ENCODE measurements around the gene HDHD5. TPM values are rescaled to one million over a fixed set of nuclear protein-coding genes. Genes with fewer than 3 reads are reported as not detected.

Gene HDHD5
- total RNA-seq, 2 experiments from 2014 or later, result 11.0 to 11.6 TPM

- H3K4me3 Mint-ChIP-seq, result peak overlapping the region; percentile 54
- Histone ChIP-seq H3K9me3 (ENCODE audit: control insufficient read depth in 1 of 2, insufficient read depth in 1 of 2, low read length in 2 of 2) (no peaks in the 10 kb centered on the region), H3K4me3 (ENCODE audit: low read length) (no peak overlapping the region), H3K4me1 (ENCODE audit: insufficient read depth, low read length) (peaks cover 79% of the 10 kb centered on the region), H3K36me3 (ENCODE audit: insufficient read depth, low read length) (peaks cover 9% of the 10 kb centered on the region), H3K27me3 (ENCODE audit: control insufficient read depth in 1 of 2, insufficient read depth in 2 of 2, low read length in 2 of 2) (no peaks in the 10 kb centered on the region), H3K27ac (ENCODE audit: low read depth in 1 of 2, low read length in 2 of 2) (no peak overlapping the region)
- DNase-seq (no peak), ATAC-seq (ENCODE audit: poor library complexity) (no peak)
- ChIA-PET CTCF (no interaction called here), POLR2A (interaction anchor here (5.4 kb wide), 1 partner anchor 26 kb away, joined by 42 read pairs; no protein-coding TSS in a partner anchor)
- peaks cover 60% of the 10 kb centered on the region for H3K36me3 Mint-ChIP-seq (ENCODE audit: low read depth)
- H3K9me3 Mint-ChIP-seq, result no peaks in the 10 kb centered on the region
- H3K27ac Mint-ChIP-seq, result peak overlapping the region; percentile 64
- TF ChIP-seq CTCF (IDR thresholded peaks at IDR 0.05), result no peak
- H3K27me3 Mint-ChIP-seq, result no peaks in the 10 kb centered on the region
- intact Hi-C loops (cut with DNase I, micrococcal nuclease), result no loop called here
- peaks cover 89% of the 10 kb centered on the region for H3K4me1 Mint-ChIP-seq (ENCODE audit: low read depth)
Observed at GRCh38 chr22:17090550-17090949, 68.5 kb downstream of the HDHD5 start.

Other genes starting within 250 kb of the HDHD5 start
- gene GAB4, start 151.1 kb downstream of the HDHD5 start, total RNA-seq, result not detected
- gene IL17RA, start 74.3 kb downstream of the HDHD5 start, total RNA-seq, result 10 to 100 TPM; 23.2 to 24.3 TPM
- under 1 TPM; 0.05 to 0.08 TPM for gene TMEM121B, start 37.9 kb downstream of the HDHD5 start, total RNA-seq
- 10 to 100 TPM; 64.4 to 66.0 TPM for gene ADA2, start 60.2 kb upstream of the HDHD5 start, total RNA-seq
- gene CECR2, start 210.2 kb upstream of the HDHD5 start, total RNA-seq, result not detected